Spleen (tissue), 11 donors: ENCODE measurements around the gene GOPC. TPM values are rescaled to one million over a fixed set of nuclear protein-coding genes. Genes with fewer than 3 reads are reported as not detected.

ENCODE experiments used
- DNase-seq: peaks from one replicate; pipeline ENCODE4 v3.0.0-alpha.2; 2020
- H3K27ac ChIP-seq, 8 donors: fragments of 200-600 bp; sonication (generic) in 7 of 8; 1 replicate in 4 of 8; 2 replicates in 4 of 8; pipeline versions ENCODE4 v1.5.0 to v1.8.0; 2016 to 2021; ENCODE audit warnings: inconsistent platforms in 4 of 8, mild to moderate bottlenecking in 4 of 8, moderate library complexity in 1 of 8
- H3K27me3 ChIP-seq, 7 donors: fragments of 200-600 bp; sonication (generic) in 6 of 7; replicated peaks in 1 of 7; 1 replicate in 4 of 7; 2 replicates in 3 of 7; pipeline versions ENCODE4 v1.5.0 to v1.8.0; 2016 to 2021; ENCODE audit warnings: inconsistent platforms in 3 of 7, mild to moderate bottlenecking in 1 of 7
- H3K36me3 ChIP-seq, 6 donors: fragments of 200-600 bp; sonication (generic) in 5 of 6; 1 replicate in 4 of 6; 2 replicates in 2 of 6; pipeline versions ENCODE4 v1.5.0 to v1.8.0; 2016 to 2021; ENCODE audit warnings: inconsistent platforms in 2 of 6
- H3K4me1 ChIP-seq, 6 donors: fragments of 200-600 bp; sonication (generic) in 5 of 6; 1 replicate in 3 of 6; 2 replicates in 3 of 6; pipeline versions ENCODE4 v1.5.0 to v1.8.0; 2016 to 2021; ENCODE audit warnings: inconsistent platforms in 3 of 6
- H3K4me3 ChIP-seq, 8 donors: fragments of 200-600 bp; sonication (generic) in 7 of 8; 1 replicate in 4 of 8; 2 replicates in 4 of 8; pipeline versions ENCODE4 v1.5.0 to v1.8.0; 2016 to 2021; ENCODE audit warnings: inconsistent platforms in 4 of 8, mild to moderate bottlenecking in 4 of 8, moderate library complexity in 2 of 8
- H3K9me3 ChIP-seq, 8 donors: fragments of 200-600 bp; sonication (generic) in 7 of 8; 1 replicate in 4 of 8; 2 replicates in 4 of 8; pipeline versions ENCODE4 v1.5.0 to v1.8.0; 2016 to 2021; ENCODE audit warnings: inconsistent platforms in 4 of 8
- CTCF ChIP-seq, 11 experiments: fragments of 200-600 bp in 7 of 11; fragments of 450-650 bp in 4 of 11; sonication (generic) in 4 of 11; IDR thresholded peaks in 8 of 11; conservative IDR thresholded peaks in 3 of 11; 1 replicate in 7 of 11; 2 replicates in 4 of 11; pipeline versions ENCODE4 v1.4.0 to v1.8.0; 2016 to 2021; ENCODE audit warnings: antibody characterized with exemption in 11 of 11, inconsistent platforms in 4 of 11, mild to moderate bottlenecking in 1 of 11
- POLR2A ChIP-seq, 3 donors: fragments of 450-650 bp; IDR thresholded peaks; one replicate each; pipeline ENCODE4 v1.5.1; 2017; ENCODE audit warnings: antibody characterized with exemption in 3 of 3, mild to moderate bottlenecking in 1 of 3
- POLR2AphosphoS5 ChIP-seq, 3 donors: sonication (generic); formaldehyde crosslinking; IDR thresholded peaks; one replicate each; pipeline ENCODE4 v1.5.1; 2017; ENCODE audit warnings: antibody characterized with exemption in 3 of 3
- WGBS, 5 donors: extraction: QIAGEN DNeasy Blood & Tissue Kit in 3 of 5; methylation state at CpG; one replicate each; pipeline versions ENCODE4 v1.1.5 to v1.1.7; 2013 to 2018; 5-methylcytosine and 5-hydroxymethylcytosine counted together
- intact Hi-C: fragments of 100-400 bp; cut with DNase I; formaldehyde crosslinking; loops from one replicate; pipeline ENCODE4 v1.15.0; 2023; ENCODE audit warnings: low total_unique reads
- polyA plus RNA-seq, 3 donors: library from polyadenylated mRNA; stranded (reverse); fragments of 200-250 nt; gene quantifications; one replicate each; pipeline ENCODE4 v1.2.1, GENCODE V29; 2013
- total RNA-seq, 7 donors: library from RNA; depleted of rRNA in 3 of 7; stranded (reverse); fragments of >200 nt in 3 of 7; fragmentation: NEBNext Ultra II Directional in 4 of 7; extraction: Animal tissue kit (Norgen Biotek cat#: 25700) in 4 of 7; gene quantifications; one replicate each; pipeline versions ENCODE4 v1.1.0 to v1.2.1, GENCODE V29; 2016 to 2021
- donor health status: healthy with polysubstance abuse.
- donor health status: DM: no; HTN: no; CAD: no; lungs with moderate emphysema.
- donor health status: DM: no; HTN: no; CAD: no.
- donor health status: Bipolar disorder and iron deficiency.
- donor health status: healthy.
- donor health status: DM: no; HTN: no; CAD: no.
- donor health status: DM: yes; HTN: yes; CAD: no.

The GOPC gene
- total and polyA plus RNA-seq, 10 donors = 13.5 to 26.7 (median 21.8) TPM

- H3K4me3 ChIP-seq = no peak overlapping the region
- no peaks in the 10 kb centered on the region for H3K9me3 ChIP-seq
- DNase-seq = no peak
- no peak overlapping the region for H3K27ac ChIP-seq
- 91 to 100% (median 92%) methylated on average over 1 of the region's 1 CpG for WGBS, 5 donors
- no peak for TF ChIP-seq CTCF (IDR thresholded peaks at IDR 0.05 in 8 of 11, conservative IDR thresholded peaks at IDR 0.05 in 3 of 11)
- no peak for TF ChIP-seq POLR2AphosphoS5 (IDR thresholded peaks at IDR 0.05)
- TF ChIP-seq POLR2A (IDR thresholded peaks at IDR 0.05) = no peak
- H3K27me3 ChIP-seq = no peaks in the 10 kb centered on the region
- no peaks in the 10 kb centered on the region for H3K36me3 ChIP-seq
- no peaks in the 10 kb centered on the region for H3K4me1 ChIP-seq
- intact Hi-C loops = no loop called here
These were observed 87.7 kb downstream of the GOPC start for GRCh38 chr6:117514655-117515054.

- Histone ChIP-seq H3K36me3 (no peaks in the 10 kb centered on the region), H3K27me3 (no peaks in the 10 kb centered on the region), H3K27ac (no peak overlapping the region), H3K4me1 (no peaks in the 10 kb centered on the region), H3K4me3 (no peak overlapping the region), H3K9me3 (no peaks in the 10 kb centered on the region)
- no peak for DNase-seq
- intact Hi-C loops = no loop called here
- TF ChIP-seq CTCF (IDR thresholded peaks at IDR 0.05 in 8 of 11, conservative IDR thresholded peaks at IDR 0.05 in 3 of 11) (no peak), POLR2AphosphoS5 (IDR thresholded peaks at IDR 0.05) (no peak), POLR2A (IDR thresholded peaks at IDR 0.05) (no peak)
- WGBS, 5 donors = 85 to 91% (median 88%) methylated on average over 7 of the region's 7 CpGs
These were observed 88.4 kb downstream of the GOPC start for GRCh38 chr6:117513778-117514365.

- no peaks in the 10 kb centered on the region for H3K9me3 ChIP-seq
- no peak for TF ChIP-seq POLR2A (IDR thresholded peaks at IDR 0.05)
- TF ChIP-seq POLR2AphosphoS5 (IDR thresholded peaks at IDR 0.05) = no peak
- no peak for TF ChIP-seq CTCF (IDR thresholded peaks at IDR 0.05 in 8 of 11, conservative IDR thresholded peaks at IDR 0.05 in 3 of 11)
- H3K4me1 ChIP-seq = no peaks in the 10 kb centered on the region
- H3K4me3 ChIP-seq = no peak overlapping the region
- H3K27ac ChIP-seq = no peak overlapping the region
- no peak for DNase-seq
- 44 to 96% (median 95%) methylated on average over 2 of the region's 2 CpGs for WGBS, 5 donors
- no peaks in the 10 kb centered on the region for H3K36me3 ChIP-seq
- H3K27me3 ChIP-seq = no peaks in the 10 kb centered on the region
- intact Hi-C loops = no loop called here
These were observed 89.2 kb downstream of the GOPC start for GRCh38 chr6:117512987-117513573.

- Histone ChIP-seq H3K4me1 (no peaks in the 10 kb centered on the region), H3K9me3 (no peaks in the 10 kb centered on the region), H3K27me3 (no peaks in the 10 kb centered on the region), H3K36me3 (no peaks in the 10 kb centered on the region), H3K27ac (no peak overlapping the region), H3K4me3 (no peak overlapping the region)
- DNase-seq = no peak
- intact Hi-C loops = no loop called here
- WGBS, 5 donors = 72 to 86% (median 79%) methylated on average over 7 of the region's 7 CpGs
- TF ChIP-seq POLR2AphosphoS5 (IDR thresholded peaks at IDR 0.05) (no peak), POLR2A (IDR thresholded peaks at IDR 0.05) (no peak), CTCF (IDR thresholded peaks at IDR 0.05 in 8 of 11, conservative IDR thresholded peaks at IDR 0.05 in 3 of 11) (no peak)
These were observed 90.1 kb downstream of the GOPC start for GRCh38 chr6:117512056-117512828.
